Uterus (tissue), 2 donors: ENCODE results near the gene RTL1.

Experiments used
- POLR2A ChIP-seq, 2 donors: fragments of 450-650 bp; IDR thresholded peaks; one replicate each; pipeline ENCODE4 v1.6.1; 2016; ENCODE audit warnings: antibody characterized with exemption in 2 of 2, mild to moderate bottlenecking in 1 of 2, moderate library complexity in 1 of 2
- TF ChIP-seq, protein P1 (sequence below), 4 experiments: fragments of 200-600 bp in 2 of 4; fragments of 450-650 bp in 2 of 4; sonication (generic) in 2 of 4; IDR thresholded peaks; one replicate each; pipeline ENCODE4 v1.5.1; 2016 to 2019; ENCODE audit warnings: antibody characterized with exemption in 4 of 4, mild to moderate bottlenecking in 2 of 4, moderate library complexity in 1 of 4

DNA sequence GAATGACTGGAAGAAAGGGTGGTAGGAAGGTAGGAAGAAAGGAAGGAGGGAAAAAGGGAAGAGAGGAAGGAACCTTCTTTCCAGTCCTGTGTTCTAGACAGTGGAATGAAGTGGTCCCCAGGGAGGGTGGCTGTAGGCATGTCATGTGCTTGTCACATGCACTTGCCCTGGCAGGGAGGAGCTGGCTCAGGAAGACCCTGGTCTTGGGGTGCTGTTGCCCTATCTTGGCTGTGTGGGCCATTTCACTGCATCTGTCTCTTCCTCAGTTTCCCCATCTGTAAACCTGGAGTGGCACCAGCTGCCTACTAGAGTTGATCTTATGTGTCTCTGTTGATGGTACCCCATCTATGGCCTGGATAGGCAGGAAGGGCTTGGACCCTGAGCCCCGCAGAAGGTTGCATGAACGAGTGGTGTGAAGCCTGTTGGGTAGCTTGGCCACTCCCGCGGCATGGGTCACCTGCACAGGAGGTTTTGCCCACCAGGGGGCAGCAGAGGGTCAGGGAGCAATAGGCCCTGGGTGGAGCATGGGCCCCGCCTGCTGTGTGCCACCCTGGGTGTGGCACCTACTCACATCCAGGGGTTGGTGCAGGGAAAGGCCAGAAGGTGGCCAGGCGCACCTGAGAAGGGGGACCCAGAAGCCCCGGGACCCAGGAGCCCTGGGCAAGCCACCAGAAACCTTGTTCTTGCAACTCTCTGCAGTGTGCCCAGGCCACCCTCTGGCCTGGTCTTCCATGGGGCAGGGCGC lies 52.5 kb downstream of the RTL1 start:
- TF ChIP-seq, protein P1, sequence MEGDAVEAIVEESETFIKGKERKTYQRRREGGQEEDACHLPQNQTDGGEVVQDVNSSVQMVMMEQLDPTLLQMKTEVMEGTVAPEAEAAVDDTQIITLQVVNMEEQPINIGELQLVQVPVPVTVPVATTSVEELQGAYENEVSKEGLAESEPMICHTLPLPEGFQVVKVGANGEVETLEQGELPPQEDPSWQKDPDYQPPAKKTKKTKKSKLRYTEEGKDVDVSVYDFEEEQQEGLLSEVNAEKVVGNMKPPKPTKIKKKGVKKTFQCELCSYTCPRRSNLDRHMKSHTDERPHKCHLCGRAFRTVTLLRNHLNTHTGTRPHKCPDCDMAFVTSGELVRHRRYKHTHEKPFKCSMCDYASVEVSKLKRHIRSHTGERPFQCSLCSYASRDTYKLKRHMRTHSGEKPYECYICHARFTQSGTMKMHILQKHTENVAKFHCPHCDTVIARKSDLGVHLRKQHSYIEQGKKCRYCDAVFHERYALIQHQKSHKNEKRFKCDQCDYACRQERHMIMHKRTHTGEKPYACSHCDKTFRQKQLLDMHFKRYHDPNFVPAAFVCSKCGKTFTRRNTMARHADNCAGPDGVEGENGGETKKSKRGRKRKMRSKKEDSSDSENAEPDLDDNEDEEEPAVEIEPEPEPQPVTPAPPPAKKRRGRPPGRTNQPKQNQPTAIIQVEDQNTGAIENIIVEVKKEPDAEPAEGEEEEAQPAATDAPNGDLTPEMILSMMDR (IDR thresholded peaks at IDR 0.05), result peak; percentile 20 to 55 (median 40)
- no peak for TF ChIP-seq POLR2A (IDR thresholded peaks at IDR 0.05)
